Vagina (tissue), 2 donors: ENCODE data around the gene GBF1.
"Not testable (repeated sequence)": the region's sequence is repeated elsewhere in the genome, so short reads cannot be mapped to it uniquely, and the experiment has no call there.

Experiments used
- CTCF ChIP-seq, 3 experiments: fragments of 450-650 bp in 2 of 3; fragments of 200-600 bp in 1 of 3; sonication (generic) in 1 of 3; IDR thresholded peaks; one replicate each; pipeline ENCODE4 v1.5.1; 2017 to 2019; ENCODE audit warnings: antibody characterized with exemption in 3 of 3, mild to moderate bottlenecking in 2 of 3, moderate library complexity in 2 of 3
- POLR2A ChIP-seq, 2 donors: fragments of 450-650 bp; IDR thresholded peaks; one replicate each; pipeline ENCODE4 v1.6.1; 2017; ENCODE audit warnings: antibody characterized with exemption in 2 of 2, mild to moderate bottlenecking in 2 of 2, moderate library complexity in 2 of 2
- POLR2AphosphoS5 ChIP-seq, 2 donors: sonication (generic); formaldehyde crosslinking; IDR thresholded peaks; one replicate each; pipeline ENCODE4 v1.9.0; 2017; ENCODE audit warnings: antibody characterized with exemption in 2 of 2, mild to moderate bottlenecking in 2 of 2, low read depth in 1 of 2; ENCODE audit not compliant: insufficient read depth in 1 of 2

- TF ChIP-seq CTCF (IDR thresholded peaks at IDR 0.05); POLR2A (IDR thresholded peaks at IDR 0.05); POLR2AphosphoS5 (IDR thresholded peaks at IDR 0.05; ENCODE audit: insufficient read depth in 1 of 2, low read depth in 1 of 2): not testable (repeated sequence)
Observed at GRCh38 chr10:102300912-102301311, 55.6 kb downstream of the GBF1 start.
